GM18502 (cell line): ENCODE measurements around the gene FUT6.

Source experiments
- ATAC-seq: cut with Tn5 transposase; IDR thresholded peaks from one replicate; pipeline ENCODE4 v1.9.1; 2021; ENCODE audit warnings: mild to moderate bottlenecking; ENCODE audit not compliant: unreplicated experiment, poor library complexity

FUT6 gene

GRCh38 chr19:5828661-5829566 is 10.6 kb downstream of the FUT6 start:
- ATAC-seq = no peak

DNA sequence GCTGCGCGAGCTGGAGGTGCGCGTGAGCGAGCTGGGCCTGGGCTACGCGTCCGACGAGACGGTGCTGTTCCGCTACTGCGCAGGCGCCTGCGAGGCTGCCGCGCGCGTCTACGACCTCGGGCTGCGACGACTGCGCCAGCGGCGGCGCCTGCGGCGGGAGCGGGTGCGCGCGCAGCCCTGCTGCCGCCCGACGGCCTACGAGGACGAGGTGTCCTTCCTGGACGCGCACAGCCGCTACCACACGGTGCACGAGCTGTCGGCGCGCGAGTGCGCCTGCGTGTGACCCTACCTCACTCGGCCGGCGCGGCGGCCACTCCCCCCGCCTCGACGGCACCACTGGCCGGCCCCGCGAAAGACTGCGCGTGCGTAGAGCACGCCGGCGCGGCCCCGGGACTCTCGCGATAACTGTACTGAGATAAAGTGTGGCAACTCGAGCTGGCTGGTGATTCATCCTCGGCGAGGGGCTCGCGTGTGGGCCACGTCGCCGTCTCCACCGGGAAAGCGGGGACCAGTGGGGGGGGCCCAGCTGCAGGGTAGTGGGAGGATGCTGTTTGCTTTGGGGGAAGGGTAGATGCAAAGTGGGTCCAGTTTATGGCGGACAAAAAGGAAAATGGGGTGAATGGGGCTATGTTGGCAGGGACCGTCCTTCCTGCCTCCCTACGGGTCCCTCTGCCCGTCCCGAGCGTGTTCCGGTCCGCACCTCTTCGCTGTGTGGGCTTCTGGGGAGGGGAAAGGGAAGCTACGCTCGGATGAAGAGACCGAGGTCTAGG is 11.4 kb downstream of the FUT6 start:
- peak; percentile 69 for ATAC-seq

DNA sequence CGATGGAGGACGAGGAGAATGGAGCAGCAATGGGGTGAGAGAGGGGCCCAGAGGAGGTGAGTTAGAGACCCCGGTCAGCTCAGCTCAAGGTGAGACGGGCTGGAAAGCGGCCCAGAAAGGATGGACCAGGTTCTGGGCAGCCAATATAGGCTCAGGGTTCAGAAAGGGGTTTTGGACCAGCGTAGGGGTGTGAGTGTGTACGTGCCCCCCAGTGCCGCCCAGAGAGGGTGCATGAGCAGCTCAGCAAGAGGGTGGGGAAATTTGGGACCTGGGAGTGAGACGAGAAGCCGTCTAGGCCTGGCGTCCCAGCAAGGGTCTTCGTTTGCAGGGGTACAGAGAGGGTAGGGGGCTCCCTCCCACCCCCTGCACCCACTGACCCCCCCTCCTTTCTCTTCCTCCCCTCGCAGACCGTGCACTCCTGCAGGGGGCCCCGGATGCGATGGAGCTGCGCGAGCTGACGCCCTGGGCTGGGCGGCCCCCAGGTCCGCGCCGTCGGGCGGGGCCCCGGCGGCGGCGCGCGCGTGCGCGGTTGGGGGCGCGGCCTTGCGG is 12.1 kb downstream of the FUT6 start:
- ATAC-seq = no peak

- ATAC-seq = no peak
Measured at GRCh38 chr19:5826531-5827341, 12.8 kb downstream of the FUT6 start.

DNA sequence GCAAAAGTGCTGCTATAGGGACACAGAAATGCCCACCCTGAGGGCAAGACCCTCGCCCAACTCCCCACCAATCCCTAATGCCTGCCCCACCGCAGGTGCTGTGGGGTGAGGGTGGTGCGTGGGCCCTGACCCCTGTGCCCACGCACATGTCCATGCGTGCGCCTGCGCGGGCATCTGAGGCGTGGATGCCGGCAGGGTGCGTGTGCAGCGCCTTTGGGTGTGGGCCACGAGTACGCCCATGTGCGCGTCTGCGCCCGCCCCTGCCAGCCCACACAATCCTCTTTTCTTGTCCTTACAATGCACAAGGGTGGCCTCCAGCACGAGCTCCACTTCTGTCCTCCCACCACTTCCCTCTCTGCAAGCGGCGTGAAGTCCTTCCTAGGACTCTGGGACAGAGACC is 14.3 kb downstream of the FUT6 start:
- no peak for ATAC-seq

DNA sequence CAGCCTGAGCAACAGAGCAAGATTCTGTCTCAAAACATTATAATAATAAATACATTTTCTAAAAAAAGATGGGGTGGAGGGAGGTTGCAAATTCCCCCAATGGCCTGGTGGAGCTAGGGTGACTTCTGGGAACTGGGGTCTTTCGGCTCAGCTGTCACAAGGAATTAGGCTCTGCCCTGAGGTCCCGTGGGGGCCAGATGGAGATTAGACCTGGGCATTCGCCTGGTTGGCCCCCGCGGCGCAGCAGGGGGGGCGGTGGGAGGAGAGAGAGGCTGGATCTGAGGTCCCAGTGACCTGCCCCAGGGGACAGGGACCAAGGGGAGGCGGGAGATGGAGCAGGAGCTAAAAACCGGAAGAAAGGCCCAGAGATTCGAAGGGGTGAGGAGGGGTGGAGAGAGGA is 14.8 kb downstream of the FUT6 start:
- no peak for ATAC-seq

GRCh38 chr19:5823579-5824281 is 15.8 kb downstream of the FUT6 start:
- no peak for ATAC-seq

DNA sequence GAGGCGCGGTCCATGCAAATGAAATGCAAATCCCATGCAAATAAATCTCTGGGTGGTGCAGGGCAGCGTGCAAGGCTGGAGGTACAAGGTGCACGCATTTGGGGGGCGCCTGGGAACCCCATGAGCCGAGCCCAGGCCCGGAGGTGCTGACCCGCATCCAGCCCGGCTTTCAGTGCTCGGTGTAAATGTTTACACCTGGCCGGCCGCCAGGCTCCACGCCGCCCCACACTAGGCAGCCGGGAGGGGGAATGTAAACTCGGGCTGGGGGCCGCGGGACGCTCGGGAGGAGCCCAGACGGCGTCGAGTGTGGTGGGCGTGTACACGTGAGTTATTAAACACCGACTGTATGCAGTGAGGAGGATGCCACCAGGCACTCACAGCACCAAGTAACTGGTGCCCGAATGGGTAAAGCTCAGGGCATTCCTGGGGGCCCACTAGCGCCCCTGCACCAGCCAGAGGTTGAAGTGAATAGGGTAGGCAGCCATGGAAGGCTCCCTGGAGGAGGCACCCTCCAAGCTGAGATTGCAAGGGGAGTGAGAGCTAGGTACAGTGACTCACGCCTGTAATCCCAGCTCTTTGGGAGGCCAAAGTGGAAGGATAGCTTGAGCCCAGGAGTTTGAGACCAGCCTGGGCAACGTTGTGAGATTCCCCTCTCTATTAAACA is 17.2 kb downstream of the FUT6 start:
- no peak for ATAC-seq

DNA sequence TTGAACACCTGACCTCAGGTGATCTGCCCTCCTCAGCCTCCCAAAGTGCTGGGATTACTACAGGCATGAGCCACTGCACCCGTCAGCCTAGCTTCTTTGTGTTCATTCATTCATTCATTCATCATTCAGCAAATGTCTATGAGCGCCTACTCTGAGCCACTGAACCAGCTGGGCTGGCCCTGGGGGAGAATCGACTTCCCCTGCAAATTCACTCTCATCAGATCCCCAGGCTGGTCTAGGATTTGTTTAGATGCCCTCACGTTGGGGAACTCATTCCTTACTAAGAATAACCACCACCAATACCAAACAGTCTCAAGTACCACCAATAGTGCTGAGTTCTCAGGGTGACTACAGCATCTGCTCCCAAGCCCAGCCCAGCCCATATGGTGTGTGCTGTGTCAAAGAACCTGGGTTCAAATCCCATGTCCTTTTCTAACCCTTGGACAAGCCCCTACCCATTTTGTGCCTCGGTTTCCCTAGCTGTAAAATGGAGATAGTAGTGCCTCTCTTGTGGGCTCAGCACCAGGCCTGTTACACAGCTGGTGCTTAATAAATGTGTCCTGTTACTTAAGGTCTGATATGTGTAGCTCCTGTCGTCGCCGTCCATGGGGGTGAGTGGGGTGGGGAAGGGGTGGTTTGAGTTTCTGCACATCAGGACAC is 17.9 kb downstream of the FUT6 start:
- no peak for ATAC-seq

- no peak for ATAC-seq
Measured at GRCh38 chr19:5820785-5821184, 18.7 kb downstream of the FUT6 start.

DNA sequence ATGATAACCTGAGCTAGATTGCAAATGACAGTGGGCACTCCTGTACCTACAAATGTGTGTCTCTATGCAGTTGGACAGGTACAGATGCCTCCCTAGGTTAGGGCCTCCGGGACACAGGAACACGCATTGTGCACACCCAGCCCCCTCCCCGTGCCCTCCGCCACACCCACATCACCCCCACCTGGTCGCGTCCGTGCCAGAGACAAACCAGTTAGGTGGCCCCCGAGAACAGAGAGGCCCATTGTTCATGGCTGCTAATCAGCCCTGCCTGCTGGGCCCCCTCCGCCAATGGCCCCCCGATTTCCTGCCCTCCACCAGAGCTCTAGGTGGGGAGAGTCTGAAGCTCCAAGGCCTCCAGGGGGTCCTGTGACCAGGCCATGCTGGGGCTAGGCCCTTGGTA is 20.9 kb downstream of the FUT6 start:
- ATAC-seq = no peak

DNA sequence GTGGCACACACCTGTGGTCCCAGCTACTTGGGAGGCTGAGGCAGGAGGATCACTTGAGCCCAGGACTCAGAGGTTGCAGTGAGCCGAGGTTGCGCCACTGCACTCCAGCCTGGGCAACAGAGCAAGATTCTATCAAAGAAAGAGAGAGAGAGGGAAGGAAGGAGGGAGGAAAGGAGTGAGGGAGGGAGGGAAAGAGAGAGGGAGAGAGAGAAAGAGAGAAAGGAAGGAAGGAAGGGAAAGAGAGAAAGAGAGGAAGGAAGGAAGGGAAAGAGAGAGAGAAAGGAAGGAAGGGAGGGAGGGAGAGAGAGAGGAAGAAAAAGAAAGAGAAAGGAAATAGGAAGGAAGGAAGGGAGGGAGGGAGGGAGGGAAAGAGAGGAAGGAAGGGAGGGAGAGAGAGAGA is 22.3 kb downstream of the FUT6 start:
- ATAC-seq = no peak

DNA sequence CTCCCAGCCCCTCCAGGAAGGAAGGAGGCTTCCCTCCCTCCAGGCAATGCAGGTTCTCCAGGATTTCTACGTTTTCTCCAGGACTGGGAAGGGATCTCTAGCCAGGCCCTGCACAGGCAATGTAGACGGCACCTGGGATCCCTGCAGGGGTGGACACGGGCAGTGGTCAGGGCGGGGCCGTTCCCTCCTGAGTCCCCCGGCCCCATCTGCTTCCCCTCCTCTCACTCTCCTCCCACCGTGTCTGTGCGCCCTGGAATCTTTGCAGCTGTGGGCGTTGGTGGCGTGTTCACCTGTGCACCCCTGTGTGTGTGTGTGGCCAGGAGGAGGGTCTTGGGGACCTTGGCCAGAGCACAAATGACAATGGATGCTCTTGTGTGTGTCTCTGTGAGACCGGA is 24.7 kb downstream of the FUT6 start:
- no peak for ATAC-seq

- no peak for ATAC-seq
Measured at GRCh38 chr19:5814123-5814851, 25.2 kb downstream of the FUT6 start.

DNA sequence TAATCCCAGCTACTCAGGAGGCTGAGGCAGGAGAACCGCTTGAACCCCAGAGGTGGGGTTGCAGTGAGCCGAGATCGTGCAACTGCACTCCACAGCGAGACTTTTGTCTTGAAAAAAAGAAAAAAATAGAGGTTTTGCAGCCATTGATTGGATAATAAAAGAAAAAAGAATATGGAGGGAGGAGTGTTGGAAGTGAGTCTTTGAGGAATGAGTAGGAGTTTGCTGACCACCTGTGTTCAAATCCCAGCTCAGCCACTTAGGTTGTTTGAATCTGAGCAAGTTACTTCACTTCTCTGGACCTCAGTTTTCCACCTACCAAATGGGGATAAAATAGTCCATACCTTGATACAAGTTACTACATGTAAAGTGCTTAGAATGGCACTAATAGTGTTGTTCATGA is 28.4 kb downstream of the FUT6 start:
- no peak for ATAC-seq

- ATAC-seq = no peak
Measured at GRCh38 chr19:5809469-5809868, 30.0 kb downstream of the FUT6 start.

DNA sequence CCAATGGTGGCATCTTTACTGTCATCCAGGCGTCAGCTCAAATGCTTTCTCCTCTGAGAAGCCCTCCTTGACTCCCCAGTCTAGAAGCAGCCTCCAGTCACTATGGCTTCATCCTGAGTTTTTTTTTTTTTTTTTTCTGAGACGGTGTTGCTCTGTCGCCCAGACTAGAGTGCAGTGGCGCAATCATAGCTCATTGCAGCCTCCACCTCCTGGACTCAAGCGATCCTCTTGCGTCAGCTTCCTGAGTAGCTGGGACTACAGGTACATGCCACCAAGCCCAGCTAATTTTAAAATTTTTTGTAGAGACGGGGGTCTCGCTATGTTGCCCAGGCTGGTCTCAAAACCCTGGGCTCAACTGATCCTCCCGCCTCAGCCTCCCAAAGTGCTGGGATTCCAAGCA is 30.4 kb downstream of the FUT6 start:
- ATAC-seq = no peak

DNA sequence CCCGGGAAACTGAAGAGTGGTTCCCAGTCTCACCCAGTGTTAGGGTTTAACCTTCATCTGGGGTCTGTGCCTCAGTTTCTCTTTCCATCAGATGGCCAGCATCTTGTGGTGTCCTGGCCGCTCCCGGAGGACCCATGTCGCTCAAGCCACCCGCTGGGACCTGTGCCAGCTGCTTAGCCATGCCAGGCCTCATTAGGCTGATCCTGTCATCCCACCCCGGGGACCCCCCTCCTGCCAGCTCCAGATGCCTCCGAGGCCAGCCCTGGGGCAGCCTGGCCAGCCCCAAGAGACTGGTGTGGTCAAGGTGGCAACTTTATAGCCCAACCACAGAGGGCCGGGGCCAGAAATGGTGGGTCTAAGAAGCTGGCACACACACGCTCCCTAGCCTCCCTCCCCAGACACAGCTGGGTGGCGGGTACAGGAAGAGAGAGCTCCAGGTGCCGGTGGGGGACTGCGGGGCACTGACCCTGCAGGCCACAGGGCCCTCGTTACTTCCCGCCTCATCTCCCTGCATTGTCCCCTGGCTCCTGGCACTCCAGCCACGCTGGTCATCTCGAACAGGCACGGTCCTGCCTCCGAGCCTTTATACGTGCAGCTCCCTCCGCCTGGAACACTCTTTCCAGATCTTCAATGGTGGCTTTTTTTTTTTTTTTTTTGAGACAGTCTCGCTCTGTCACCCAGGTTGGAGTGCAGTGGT is 31.2 kb downstream of the FUT6 start:
- ATAC-seq = no peak
